DOHH2 (cell line): ENCODE measurements around the gene GBP2.

Source experiments
- CTCF ChIP-seq: fragments of 200-600 bp; sonication (generic); IDR thresholded peaks from one replicate; pipeline ENCODE4 v1.5.1; 2014; ENCODE audit warnings: antibody characterized with exemption, mild to moderate bottlenecking, low read depth, low read length; ENCODE audit not compliant: poor library complexity, severe bottlenecking
- EZH2phosphoT487 ChIP-seq: fragments of 200-600 bp; sonication (generic); IDR thresholded peaks from 2 replicates; pipeline ENCODE4 v1.6.1; 2017; ENCODE audit warnings: borderline replicate concordance, mild to moderate bottlenecking, antibody characterized with exemption, low read length, moderate library complexity, mixed read lengths

GRCh38 chr1:89095737-89096136 lies 30.2 kb downstream of the GBP2 start:
- TF ChIP-seq CTCF (no peak), EZH2phosphoT487 (no peak)
